Activated T-cell treated with anti-CD3 and anti-CD28 coated beads, Interleukin-2, amount 50 U/mL, for 24 hours (primary cell): ENCODE data around the gene EXOC6B.

ENCODE experiments used
- DNase-seq: peaks from one replicate; pipeline ENCODE4 v3.0.0-alpha.2; 2020
- H3K27ac Mint-ChIP-seq: 2 replicates; pipeline ENCODE4 v1.8.0; 2020; ENCODE audit warnings: mild to moderate bottlenecking, mixed read lengths
- H3K27me3 Mint-ChIP-seq: 2 replicates; pipeline ENCODE4 v1.8.0; 2020; ENCODE audit warnings: mixed read lengths
- H3K36me3 Mint-ChIP-seq: 2 replicates; pipeline ENCODE4 v1.8.0; 2020; ENCODE audit warnings: low read depth, mixed read lengths
- H3K4me1 Mint-ChIP-seq: 2 replicates; pipeline ENCODE4 v1.8.0; 2020; ENCODE audit warnings: low read depth, mixed read lengths
- H3K4me3 Mint-ChIP-seq: 2 replicates; pipeline ENCODE4 v1.8.0; 2020; ENCODE audit warnings: mild to moderate bottlenecking, moderate library complexity, mixed read lengths
- H3K9me3 Mint-ChIP-seq: 2 replicates; pipeline ENCODE4 v1.8.0; 2020; ENCODE audit warnings: mixed read lengths

Gene EXOC6B

DNA sequence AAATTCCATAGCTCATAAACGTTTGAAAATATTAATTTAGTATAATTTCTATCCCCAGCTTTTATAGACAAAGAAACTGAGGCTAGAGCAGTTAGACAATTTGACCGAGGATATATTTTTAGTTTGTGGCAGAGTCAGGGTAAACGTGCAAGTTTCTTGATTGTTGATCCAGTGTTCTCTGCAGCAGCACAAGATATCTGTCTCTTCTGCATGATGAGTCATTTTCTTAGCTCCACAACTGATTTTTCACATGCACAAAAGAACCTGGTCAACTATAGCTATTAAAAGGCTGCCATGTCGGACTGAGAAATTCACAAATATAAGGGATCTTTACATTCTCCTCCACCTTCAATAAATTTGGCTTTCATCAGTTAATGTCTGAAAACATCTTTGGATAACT, 534.8 kb downstream of the EXOC6B start:
- Mint-ChIP-seq H3K36me3 (no peaks in the 10 kb centered on the region), H3K4me1 (no peaks in the 10 kb centered on the region), H3K9me3 (no peaks in the 10 kb centered on the region), H3K27ac (no peak overlapping the region), H3K4me3 (no peak overlapping the region), H3K27me3 (no peaks in the 10 kb centered on the region)
- DNase-seq, result no peak

- Mint-ChIP-seq H3K4me3 (no peak overlapping the region), H3K4me1 (no peaks in the 10 kb centered on the region), H3K9me3 (peaks cover 5% of the 10 kb centered on the region), H3K27ac (no peak overlapping the region), H3K27me3 (no peaks in the 10 kb centered on the region), H3K36me3 (no peaks in the 10 kb centered on the region)
- DNase-seq, result no peak
Observed at GRCh38 chr2:72289736-72290135, 536.1 kb downstream of the EXOC6B start.

GRCh38 chr2:72289283-72289682, 536.5 kb downstream of the EXOC6B start:
- Mint-ChIP-seq H3K36me3 (no peaks in the 10 kb centered on the region), H3K27me3 (no peaks in the 10 kb centered on the region), H3K27ac (no peak overlapping the region), H3K4me3 (no peak overlapping the region), H3K4me1 (no peaks in the 10 kb centered on the region), H3K9me3 (peaks cover 5% of the 10 kb centered on the region)
- DNase-seq, result no peak

- H3K27me3 Mint-ChIP-seq, result no peaks in the 10 kb centered on the region
Observed at GRCh38 chr2:72278046-72278445, 547.8 kb downstream of the EXOC6B start.

DNA sequence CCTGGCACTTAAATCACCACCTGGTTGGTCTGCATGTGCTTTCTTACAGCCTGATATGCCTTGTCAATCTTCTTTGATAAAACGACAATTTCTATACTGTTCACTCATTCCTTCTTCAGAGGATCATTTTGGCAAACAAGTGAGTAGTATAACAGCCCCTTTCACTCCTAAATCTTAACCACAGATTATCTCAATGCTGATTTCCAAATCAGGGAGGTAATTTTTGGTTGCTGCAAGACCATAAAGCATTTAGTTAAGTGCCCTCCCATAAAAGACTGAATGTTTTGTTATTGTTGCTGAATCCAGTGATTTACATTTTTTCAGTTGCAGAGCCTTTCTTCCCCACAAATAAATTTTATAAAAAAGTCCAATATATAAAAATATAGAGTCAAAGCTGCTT, 549.0 kb downstream of the EXOC6B start:
- Mint-ChIP-seq H3K9me3 (no peaks in the 10 kb centered on the region), H3K27me3 (no peaks in the 10 kb centered on the region), H3K27ac (no peak overlapping the region), H3K36me3 (no peaks in the 10 kb centered on the region), H3K4me1 (peaks cover 3% of the 10 kb centered on the region), H3K4me3 (no peak overlapping the region)
- no peak for DNase-seq

More at GRCh38 chr2:72278046-72278445, 547.8 kb downstream of the EXOC6B start:
- Mint-ChIP-seq H3K9me3 (peaks cover 3% of the 10 kb centered on the region), H3K4me3 (no peak overlapping the region), H3K27ac (no peak overlapping the region), H3K36me3 (no peaks in the 10 kb centered on the region), H3K4me1 (peaks cover 3% of the 10 kb centered on the region)
- no peak for DNase-seq

DNA sequence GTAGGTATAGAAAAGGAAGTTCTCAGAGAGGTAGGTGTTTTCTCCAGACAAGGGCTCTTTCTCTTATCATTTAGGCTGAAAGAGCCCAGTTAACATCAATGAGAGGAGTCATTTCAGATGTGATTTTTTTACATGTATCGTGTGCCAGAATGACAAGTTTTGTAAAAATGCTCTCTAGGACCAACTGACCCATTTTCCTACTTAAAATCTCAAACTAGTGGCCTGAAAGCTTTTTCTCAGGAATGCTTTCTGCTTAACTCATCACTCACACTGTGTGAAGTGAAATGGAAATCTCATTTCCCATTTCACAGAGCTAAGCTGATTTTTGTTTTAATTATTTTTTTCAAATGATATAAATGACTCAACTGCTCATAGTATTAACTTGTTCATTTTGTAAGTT, 549.5 kb downstream of the EXOC6B start:
- Mint-ChIP-seq H3K4me1 (peaks cover 3% of the 10 kb centered on the region), H3K9me3 (no peaks in the 10 kb centered on the region), H3K4me3 (no peak overlapping the region), H3K36me3 (no peaks in the 10 kb centered on the region), H3K27ac (no peak overlapping the region), H3K27me3 (no peaks in the 10 kb centered on the region)
- no peak for DNase-seq

- H3K36me3 Mint-ChIP-seq, result no peaks in the 10 kb centered on the region
- DNase-seq, result no peak
- peaks cover 3% of the 10 kb centered on the region for H3K4me1 Mint-ChIP-seq
- no peak overlapping the region for H3K4me3 Mint-ChIP-seq
- H3K9me3 Mint-ChIP-seq, result no peaks in the 10 kb centered on the region
- no peak overlapping the region for H3K27ac Mint-ChIP-seq
- no peaks in the 10 kb centered on the region for H3K27me3 Mint-ChIP-seq
Observed at GRCh38 chr2:72275084-72275483, 550.7 kb downstream of the EXOC6B start.

GRCh38 chr2:72274380-72274797, 551.4 kb downstream of the EXOC6B start:
- Mint-ChIP-seq H3K4me3 (no peak overlapping the region), H3K4me1 (peaks cover 3% of the 10 kb centered on the region), H3K27me3 (no peaks in the 10 kb centered on the region), H3K27ac (no peak overlapping the region), H3K36me3 (no peaks in the 10 kb centered on the region), H3K9me3 (no peaks in the 10 kb centered on the region)
- no peak for DNase-seq

DNA sequence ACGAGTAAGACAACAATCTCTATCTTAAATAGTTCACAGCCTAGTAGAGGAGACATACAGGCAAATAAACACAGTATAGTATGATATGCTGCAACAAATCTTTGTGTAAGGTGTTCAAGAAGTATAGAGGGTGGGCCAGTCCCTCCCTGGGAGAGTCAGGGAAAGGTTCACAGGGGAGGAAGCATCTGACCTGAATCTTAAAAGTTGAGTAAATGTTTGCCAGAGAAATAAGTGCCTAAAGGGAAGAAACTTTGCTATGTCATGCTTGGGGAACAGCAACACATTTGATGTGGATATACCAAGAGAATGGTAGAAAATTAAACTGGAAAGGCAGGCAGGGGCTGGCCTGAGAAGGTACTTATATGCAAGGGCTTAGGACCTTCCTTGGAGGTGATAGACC, 552.4 kb downstream of the EXOC6B start:
- Mint-ChIP-seq H3K36me3 (no peaks in the 10 kb centered on the region), H3K9me3 (peaks cover 4% of the 10 kb centered on the region), H3K4me1 (peaks cover 3% of the 10 kb centered on the region), H3K27me3 (no peaks in the 10 kb centered on the region), H3K4me3 (no peak overlapping the region), H3K27ac (no peak overlapping the region)
- DNase-seq, result no peak

- H3K4me3 Mint-ChIP-seq, result no peak overlapping the region
- peaks cover 8% of the 10 kb centered on the region for H3K9me3 Mint-ChIP-seq
Observed at GRCh38 chr2:72271766-72272641, 553.8 kb downstream of the EXOC6B start.

GRCh38 chr2:72271276-72271614, 554.6 kb downstream of the EXOC6B start:
- no peaks in the 10 kb centered on the region for H3K36me3 Mint-ChIP-seq
- no peaks in the 10 kb centered on the region for H3K27me3 Mint-ChIP-seq
- H3K4me1 Mint-ChIP-seq, result no peaks in the 10 kb centered on the region
- no peak overlapping the region for H3K27ac Mint-ChIP-seq
- no peak for DNase-seq
- H3K4me3 Mint-ChIP-seq, result no peak overlapping the region
- peaks cover 8% of the 10 kb centered on the region for H3K9me3 Mint-ChIP-seq

More at GRCh38 chr2:72271766-72272641, 553.8 kb downstream of the EXOC6B start:
- no peaks in the 10 kb centered on the region for H3K27me3 Mint-ChIP-seq
- H3K27ac Mint-ChIP-seq, result no peak overlapping the region
- H3K36me3 Mint-ChIP-seq, result no peaks in the 10 kb centered on the region
- no peak for DNase-seq
- H3K4me1 Mint-ChIP-seq, result no peaks in the 10 kb centered on the region

DNA sequence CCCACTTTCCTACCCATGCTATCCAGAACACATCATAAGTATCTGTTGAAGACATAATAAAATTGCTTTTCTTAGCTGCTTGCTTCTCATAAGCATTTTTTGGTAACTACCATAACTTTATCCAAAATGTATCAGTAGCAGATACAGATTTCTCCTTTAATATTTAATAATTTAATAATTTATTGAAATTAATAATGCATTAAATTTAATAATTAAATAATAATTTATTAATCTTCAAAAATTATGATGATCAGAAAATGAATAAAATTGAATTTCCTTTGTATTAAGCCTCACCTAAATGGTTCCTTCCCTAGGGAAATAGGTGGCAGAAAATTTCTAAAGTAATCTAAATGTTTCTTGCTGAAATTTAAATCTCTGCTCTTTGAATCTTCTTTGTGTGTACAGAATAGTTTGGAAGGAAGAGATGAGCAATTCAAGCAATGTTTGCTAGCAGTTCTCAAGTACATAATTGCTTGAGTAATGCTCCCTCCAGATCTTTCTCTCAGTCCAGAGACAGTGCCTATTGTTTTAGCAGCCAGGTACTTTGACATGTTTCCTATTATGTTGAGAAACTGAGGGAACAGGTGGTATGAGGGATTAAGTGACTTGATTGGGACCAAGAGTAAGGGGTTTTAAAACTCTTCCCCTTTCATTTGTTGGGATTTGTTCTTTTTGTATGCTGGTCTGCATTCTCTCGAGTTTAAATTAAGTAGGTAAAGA, 555.1 kb downstream of the EXOC6B start:
- H3K36me3 Mint-ChIP-seq, result no peaks in the 10 kb centered on the region

DNA sequence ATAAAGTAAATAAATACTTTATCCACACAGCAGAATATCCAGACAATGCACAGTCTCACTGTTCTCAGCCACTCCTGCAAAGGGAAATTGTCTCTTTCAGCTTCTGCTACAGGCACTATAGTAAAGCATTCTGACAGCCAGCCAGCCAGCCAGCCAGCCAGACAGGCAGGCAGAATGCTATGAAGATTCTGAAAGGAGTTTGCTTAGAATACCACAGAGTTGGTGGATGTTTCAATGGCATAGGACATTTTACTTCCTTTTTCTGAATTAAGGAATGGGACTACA, 562.1 kb downstream of the EXOC6B start:
- Mint-ChIP-seq H3K27ac (no peak overlapping the region), H3K4me1 (no peaks in the 10 kb centered on the region), H3K27me3 (no peaks in the 10 kb centered on the region), H3K36me3 (no peaks in the 10 kb centered on the region), H3K9me3 (peaks cover 8% of the 10 kb centered on the region), H3K4me3 (no peak overlapping the region)
- no peak for DNase-seq

More for the DNA sequence above, 555.1 kb downstream of the EXOC6B start:
- peaks cover 8% of the 10 kb centered on the region for H3K9me3 Mint-ChIP-seq
- no peak overlapping the region for H3K27ac Mint-ChIP-seq
- H3K4me3 Mint-ChIP-seq, result no peak overlapping the region
- H3K4me1 Mint-ChIP-seq, result no peaks in the 10 kb centered on the region
- no peaks in the 10 kb centered on the region for H3K27me3 Mint-ChIP-seq
- DNase-seq, result no peak

- Mint-ChIP-seq H3K4me1 (no peaks in the 10 kb centered on the region), H3K9me3 (peaks cover 3% of the 10 kb centered on the region), H3K4me3 (no peak overlapping the region), H3K36me3 (no peaks in the 10 kb centered on the region), H3K27me3 (no peaks in the 10 kb centered on the region), H3K27ac (no peak overlapping the region)
- DNase-seq, result no peak
Observed at GRCh38 chr2:72263043-72263775, 562.6 kb downstream of the EXOC6B start.

DNA sequence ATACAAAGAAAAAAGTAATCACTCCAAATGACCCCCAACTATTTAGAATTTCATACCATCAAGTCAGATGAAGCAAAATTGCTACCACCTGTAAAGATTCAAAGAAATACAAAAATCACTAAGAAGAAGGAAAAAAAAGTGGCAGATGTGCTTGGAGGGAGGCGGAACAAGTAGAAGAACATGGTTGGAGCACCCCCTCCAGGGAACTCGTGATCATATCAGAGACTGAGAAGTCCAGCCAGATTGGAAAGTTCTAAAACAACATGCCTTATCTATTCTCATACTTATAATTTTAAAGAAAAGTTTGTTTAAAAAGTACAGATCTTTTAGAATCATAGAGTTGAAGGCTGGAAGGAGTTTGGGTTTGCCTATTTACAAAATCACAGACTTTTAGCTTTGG, 564.8 kb downstream of the EXOC6B start:
- Mint-ChIP-seq H3K36me3 (no peaks in the 10 kb centered on the region), H3K27ac (no peak overlapping the region), H3K4me3 (no peak overlapping the region), H3K4me1 (no peaks in the 10 kb centered on the region), H3K9me3 (peaks cover 2% of the 10 kb centered on the region), H3K27me3 (no peaks in the 10 kb centered on the region)
- DNase-seq, result no peak
